Stomach (tissue), 9 donors: ENCODE data around the gene TSC22D1. TPM values are rescaled to one million over a fixed set of nuclear protein-coding genes. Genes with fewer than 3 reads are reported as not detected.

Experiments used
- DNase-seq, 2 donors: peaks; one replicate each; pipeline versions ENCODE4 v3.0.0 to v3.0.0-alpha.2; 2013 to 2019
- H3K27ac ChIP-seq, 5 donors: fragments of 200-600 bp in 4 of 5; sonication (generic) in 4 of 5; one replicate each; pipeline ENCODE4 v1.5.1; 2013 to 2019; ENCODE audit warnings: mild to moderate bottlenecking in 1 of 5, moderate library complexity in 1 of 5
- H3K27me3 ChIP-seq, 3 donors: fragments of 200-600 bp; sonication (generic); one replicate each; pipeline ENCODE4 v1.5.1; 2017 to 2019; ENCODE audit warnings: mixed run types in 1 of 3
- H3K36me3 ChIP-seq, 4 donors: fragments of 200-600 bp; sonication (generic); 1 replicate in 3 of 4; 2 replicates in 1 of 4; pipeline ENCODE4 v1.5.1; 2016 to 2019
- H3K4me1 ChIP-seq, 4 donors: fragments of 200-600 bp; sonication (generic); one replicate each; pipeline ENCODE4 v1.5.1; 2016 to 2019
- H3K4me3 ChIP-seq, 4 donors: fragments of 200-600 bp; sonication (generic) in 3 of 4; one replicate each; pipeline ENCODE4 v1.5.1; 2016 to 2019; ENCODE audit warnings: mild to moderate bottlenecking in 1 of 4
- H3K9me3 ChIP-seq, 4 donors: fragments of 200-600 bp; sonication (generic); one replicate each; pipeline ENCODE4 v1.5.1; 2016 to 2019
- EP300 ChIP-seq: sonication (generic); formaldehyde crosslinking; IDR thresholded peaks from one replicate; pipeline ENCODE4 v1.6.1; 2017; ENCODE audit warnings: antibody characterized with exemption
- POLR2A ChIP-seq, 4 donors: fragments of 450-650 bp; IDR thresholded peaks; one replicate each; pipeline ENCODE4 v1.6.1; 2016; ENCODE audit warnings: antibody characterized with exemption in 4 of 4, control low read depth in 2 of 4, mild to moderate bottlenecking in 1 of 4, moderate library complexity in 1 of 4
- POLR2AphosphoS5 ChIP-seq, 3 donors: sonication (generic); formaldehyde crosslinking; IDR thresholded peaks; one replicate each; pipeline ENCODE4 v1.6.1; 2016; ENCODE audit warnings: antibody characterized with exemption in 3 of 3
- WGBS, 5 donors: extraction: QIAGEN DNeasy Blood & Tissue Kit in 3 of 5; methylation state at CpG; one replicate each; pipeline versions ENCODE4 v1.1.5 to v1.1.7; 2013 to 2018; 5-methylcytosine and 5-hydroxymethylcytosine counted together
- intact Hi-C: fragments of 100-400 bp; cut with DNase I; formaldehyde crosslinking; loops from one replicate; pipeline ENCODE4 v1.15.1; 2023; ENCODE audit warnings: low total_unique reads
- polyA plus RNA-seq, 3 donors: library from polyadenylated mRNA; stranded (reverse); fragments of 200-250 nt; gene quantifications; one replicate each; pipeline ENCODE4 v1.2.3, GENCODE V29; 2013
- total RNA-seq, 5 donors: library from RNA; depleted of rRNA; stranded (reverse); fragments of >200 nt; gene quantifications; one replicate each; pipeline versions ENCODE4 v1.1.0 to v1.2.3, GENCODE V29; 2014 to 2016
- TF ChIP-seq, protein P1 (sequence below), 7 experiments: fragments of 450-650 bp in 4 of 7; fragments of 200-600 bp in 3 of 7; sonication (generic) in 3 of 7; IDR thresholded peaks; one replicate each; pipeline ENCODE4 v1.5.1; 2016 to 2019; ENCODE audit warnings: antibody characterized with exemption in 7 of 7, control low read depth in 2 of 7, mild to moderate bottlenecking in 1 of 7
- donor health status: healthy with polysubstance abuse.
- donor health status: Bipolar disorder and iron deficiency.
- donor health status: healthy.

TSC22D1 gene
- total and polyA plus RNA-seq, 8 donors, result 26.1 to 195 (median 111) TPM

DNA sequence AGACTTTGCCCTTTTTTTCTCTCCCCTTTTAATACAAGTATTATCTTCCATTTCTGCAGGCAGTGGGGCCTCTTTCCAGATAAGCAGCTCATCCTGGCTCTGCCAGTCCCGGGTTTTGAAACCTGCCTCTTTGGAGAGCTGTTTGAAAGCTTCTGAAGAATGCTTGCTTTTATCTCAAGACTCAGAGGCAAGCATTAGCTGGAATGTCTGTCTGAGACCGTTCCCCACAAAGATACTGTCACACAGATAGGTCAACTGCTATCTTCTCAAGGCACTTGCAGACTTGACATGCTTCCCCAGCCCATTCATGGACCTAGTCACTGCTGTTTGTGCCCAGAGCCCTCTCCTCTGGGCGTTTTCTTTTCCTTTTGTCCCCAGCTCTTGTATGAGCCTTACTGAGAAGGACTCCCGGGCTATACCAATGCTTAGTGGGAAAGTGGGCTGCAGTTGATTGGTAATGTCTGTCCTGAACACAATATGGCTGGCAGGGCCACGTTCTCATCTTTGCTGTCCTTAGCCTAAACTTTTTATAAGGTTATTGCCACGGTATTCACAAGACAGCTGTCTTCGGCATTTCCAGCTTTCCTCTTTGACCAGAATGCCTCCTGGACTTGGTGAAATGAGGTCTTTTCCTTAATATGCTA, 189.1 kb downstream of the TSC22D1 start:
- DNase-seq, result no peak
- Histone ChIP-seq H3K27me3 (no peaks in the 10 kb centered on the region), H3K9me3 (no peaks in the 10 kb centered on the region), H3K36me3 (peaks cover 0 to 17% (median 0%) of the 10 kb centered on the region in 4 donors), H3K27ac (no peak overlapping the region), H3K4me1 (peaks cover 0 to 4% (median 0%) of the 10 kb centered on the region in 4 donors), H3K4me3 (no peak overlapping the region)
- TF ChIP-seq POLR2AphosphoS5 (IDR thresholded peaks at IDR 0.05) (no peak), POLR2A (IDR thresholded peaks at IDR 0.05) (no peak), EP300 (no peak)
- TF ChIP-seq, protein P1, sequence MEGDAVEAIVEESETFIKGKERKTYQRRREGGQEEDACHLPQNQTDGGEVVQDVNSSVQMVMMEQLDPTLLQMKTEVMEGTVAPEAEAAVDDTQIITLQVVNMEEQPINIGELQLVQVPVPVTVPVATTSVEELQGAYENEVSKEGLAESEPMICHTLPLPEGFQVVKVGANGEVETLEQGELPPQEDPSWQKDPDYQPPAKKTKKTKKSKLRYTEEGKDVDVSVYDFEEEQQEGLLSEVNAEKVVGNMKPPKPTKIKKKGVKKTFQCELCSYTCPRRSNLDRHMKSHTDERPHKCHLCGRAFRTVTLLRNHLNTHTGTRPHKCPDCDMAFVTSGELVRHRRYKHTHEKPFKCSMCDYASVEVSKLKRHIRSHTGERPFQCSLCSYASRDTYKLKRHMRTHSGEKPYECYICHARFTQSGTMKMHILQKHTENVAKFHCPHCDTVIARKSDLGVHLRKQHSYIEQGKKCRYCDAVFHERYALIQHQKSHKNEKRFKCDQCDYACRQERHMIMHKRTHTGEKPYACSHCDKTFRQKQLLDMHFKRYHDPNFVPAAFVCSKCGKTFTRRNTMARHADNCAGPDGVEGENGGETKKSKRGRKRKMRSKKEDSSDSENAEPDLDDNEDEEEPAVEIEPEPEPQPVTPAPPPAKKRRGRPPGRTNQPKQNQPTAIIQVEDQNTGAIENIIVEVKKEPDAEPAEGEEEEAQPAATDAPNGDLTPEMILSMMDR (IDR thresholded peaks at IDR 0.05), result no peak
- WGBS, 5 donors, result 74 to 79% (median 77%) methylated on average over 7 of the region's 7 CpGs
- intact Hi-C loops, result no loop called here

DNA sequence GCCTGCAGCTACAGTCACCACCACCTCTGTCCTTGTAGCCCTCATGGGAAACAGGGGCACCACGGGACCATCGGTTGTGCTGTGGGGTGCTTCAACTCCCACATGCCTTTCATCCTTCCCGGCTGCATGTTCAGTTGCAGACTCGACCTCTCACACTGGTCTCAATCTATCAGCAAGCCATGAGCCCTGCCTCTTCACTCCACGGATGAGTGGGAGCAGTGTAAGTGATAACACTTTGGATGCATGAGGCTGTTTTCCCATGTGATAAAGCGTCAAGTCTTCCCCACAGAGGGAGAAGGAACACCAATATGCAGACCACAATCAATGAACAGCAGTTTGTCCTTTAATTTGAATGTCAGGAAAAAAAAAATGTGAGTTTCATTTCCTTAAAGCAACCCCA, 190.3 kb downstream of the TSC22D1 start:
- WGBS, 5 donors, result 84 to 89% (median 86%) methylated on average over 6 of the region's 6 CpGs
- Histone ChIP-seq H3K27ac (no peak overlapping the region), H3K9me3 (no peaks in the 10 kb centered on the region), H3K27me3 (no peaks in the 10 kb centered on the region), H3K4me1 (peaks cover 0 to 4% (median under 1%) of the 10 kb centered on the region in 4 donors), H3K36me3 (peaks cover 0 to 12% (median 0%) of the 10 kb centered on the region in 4 donors), H3K4me3 (no peak overlapping the region)
- TF ChIP-seq EP300, result no peak
- no peak for TF ChIP-seq POLR2A (IDR thresholded peaks at IDR 0.05)
- no peak for TF ChIP-seq POLR2AphosphoS5 (IDR thresholded peaks at IDR 0.05)
- TF ChIP-seq, protein P1 (IDR thresholded peaks at IDR 0.05), result no peak
- DNase-seq, result no peak
- intact Hi-C loops, result no loop called here

DNA sequence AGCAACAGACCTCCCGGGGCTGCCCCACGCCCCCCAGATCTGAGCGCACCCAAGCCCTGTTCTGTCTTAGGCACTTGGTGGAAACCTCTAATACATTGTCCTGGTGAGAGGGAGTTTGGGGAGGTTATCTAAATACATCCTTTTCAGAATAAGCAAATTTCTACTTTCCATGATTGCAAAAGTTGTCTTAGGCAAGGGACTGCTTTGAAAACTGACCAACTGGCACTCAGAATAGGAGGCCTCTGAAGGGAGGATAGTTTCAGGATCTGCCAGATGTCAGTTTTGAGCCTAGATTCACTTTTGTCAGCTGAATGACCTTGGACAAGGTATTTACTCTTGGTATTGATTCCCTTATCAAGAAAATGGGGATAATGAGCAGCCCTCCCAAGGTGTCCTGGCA, 190.7 kb downstream of the TSC22D1 start:
- intact Hi-C loops, result no loop called here
- Histone ChIP-seq H3K36me3 (peaks cover 0 to 12% (median 0%) of the 10 kb centered on the region in 4 donors), H3K9me3 (no peaks in the 10 kb centered on the region), H3K27ac (no peak overlapping the region), H3K4me1 (peaks cover 0 to 5% (median 2%) of the 10 kb centered on the region in 4 donors), H3K27me3 (no peaks in the 10 kb centered on the region), H3K4me3 (no peak overlapping the region)
- no peak for DNase-seq
- TF ChIP-seq POLR2AphosphoS5 (IDR thresholded peaks at IDR 0.05) (no peak), POLR2A (IDR thresholded peaks at IDR 0.05) (no peak), EP300 (no peak)
- TF ChIP-seq, protein P1 (IDR thresholded peaks at IDR 0.05), result no peak
- 97 to 100% (median 100%) methylated on average over 3 of the region's 3 CpGs for WGBS, 5 donors

DNA sequence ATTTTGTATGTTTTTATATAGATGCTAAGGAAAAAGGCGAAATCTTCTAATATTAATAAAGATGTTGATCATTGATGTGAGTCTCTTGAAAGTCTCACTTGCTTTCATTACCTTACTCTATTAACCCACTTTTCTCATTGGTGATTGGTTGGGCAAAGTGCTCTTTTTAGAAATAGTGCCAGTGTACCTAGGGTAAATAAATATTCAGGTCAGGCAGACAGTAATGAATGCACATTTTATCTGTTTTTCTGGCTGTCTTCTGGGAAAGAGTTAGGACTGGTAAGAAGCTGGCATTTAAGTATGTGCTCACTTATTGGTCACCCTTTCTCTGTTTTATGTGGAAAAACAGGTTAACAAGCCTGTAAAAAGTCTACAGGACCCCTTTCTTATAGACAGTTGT, 191.4 kb downstream of the TSC22D1 start:
- Histone ChIP-seq H3K4me3 (no peak overlapping the region), H3K4me1 (peaks cover 0 to 10% (median 4%) of the 10 kb centered on the region in 4 donors), H3K9me3 (no peaks in the 10 kb centered on the region), H3K27me3 (no peaks in the 10 kb centered on the region), H3K36me3 (peaks cover 0 to 13% (median 4%) of the 10 kb centered on the region in 4 donors), H3K27ac (no peak overlapping the region)
- intact Hi-C loops, result no loop called here
- TF ChIP-seq, protein P1 (IDR thresholded peaks at IDR 0.05), result no peak
- TF ChIP-seq EP300 (no peak), POLR2A (IDR thresholded peaks at IDR 0.05) (no peak), POLR2AphosphoS5 (IDR thresholded peaks at IDR 0.05) (no peak)
- 94 to 97% (median 96%) methylated on average over 1 of the region's 1 CpG for WGBS, 5 donors
- no peak for DNase-seq
